ENCODE results near the gene CALM1.
A peak's percentile ranks its signal among the peaks of the same experiment; 100 is the strongest.

CALM1 gene

GRCh38 chr14:90398841-90399540 lies 2.2 kb downstream of the CALM1 start:
- peaks cover 33% of the 10 kb centered on the region for H3K36me3 ChIP-seq (ENCODE audit: insufficient read depth, low read length)
- no peaks in the 10 kb centered on the region for H3K27me3 ChIP-seq (ENCODE audit: insufficient read depth, low read length)
- peaks cover 13% of the 10 kb centered on the region for H3K4me1 ChIP-seq (ENCODE audit: control insufficient read depth, insufficient read depth, low read length, unreplicated experiment)
- peaks cover 56% of the 10 kb centered on the region for H3K79me2 ChIP-seq (ENCODE audit: control insufficient read depth, insufficient read depth, low read length, unreplicated experiment)
- H2AFZ ChIP-seq (ENCODE audit: low read length, unreplicated experiment), result no peak overlapping the region
- H3K4me3 ChIP-seq (ENCODE audit: low read depth, low read length), result peak overlapping the region; percentile 99
- no peak overlapping the region for H3K27ac ChIP-seq (ENCODE audit: low read depth, low read length)

- H3K27ac ChIP-seq (ENCODE audit: low read depth, low read length), result peak overlapping the region; percentile 29
- H3K27me3 ChIP-seq (ENCODE audit: insufficient read depth, low read length), result no peaks in the 10 kb centered on the region
- H3K79me2 ChIP-seq (ENCODE audit: control insufficient read depth, insufficient read depth, low read length, unreplicated experiment), result peaks cover 60% of the 10 kb centered on the region
- H2AFZ ChIP-seq (ENCODE audit: low read length, unreplicated experiment), result no peak overlapping the region
- H3K4me3 ChIP-seq (ENCODE audit: low read depth, low read length), result peak overlapping the region; percentile 99
- peaks cover 13% of the 10 kb centered on the region for H3K4me1 ChIP-seq (ENCODE audit: control insufficient read depth, insufficient read depth, low read length, unreplicated experiment)
- H3K36me3 ChIP-seq (ENCODE audit: insufficient read depth, low read length), result peaks cover 41% of the 10 kb centered on the region
These were observed 3.0 kb downstream of the CALM1 start for GRCh38 chr14:90399541-90400444.

DNA sequence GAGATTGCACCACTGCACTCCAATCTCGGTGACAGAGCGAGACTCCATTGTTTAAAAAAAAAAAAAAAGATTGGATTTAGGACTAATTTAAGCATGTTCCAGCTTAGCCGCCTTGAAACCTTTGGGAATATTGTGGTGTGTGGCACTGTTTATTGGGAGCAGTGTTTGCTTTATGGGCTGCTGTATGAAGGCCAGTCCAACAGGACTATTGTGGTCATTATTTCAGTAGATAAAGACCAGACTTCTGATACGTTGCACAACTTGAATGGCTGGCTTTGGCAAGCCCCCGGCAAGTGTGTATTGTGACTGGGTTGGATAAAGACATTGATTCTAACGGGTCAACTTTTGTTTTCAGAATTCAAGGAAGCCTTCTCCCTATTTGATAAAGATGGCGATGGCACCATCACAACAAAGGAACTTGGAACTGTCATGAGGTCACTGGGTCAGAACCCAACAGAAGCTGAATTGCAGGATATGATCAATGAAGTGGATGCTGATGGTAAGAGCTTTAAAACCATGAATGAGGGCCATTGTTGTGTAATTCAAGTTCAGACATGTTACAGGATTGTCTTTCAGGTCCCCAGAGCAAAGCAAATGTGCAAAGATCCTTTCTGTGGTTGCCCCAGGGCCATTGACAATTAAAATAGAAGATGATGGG lies 4.2 kb downstream of the CALM1 start:
- Histone ChIP-seq H3K36me3 (ENCODE audit: insufficient read depth, low read length) (peaks cover 52% of the 10 kb centered on the region), H2AFZ (ENCODE audit: low read length, unreplicated experiment) (no peak overlapping the region), H3K27ac (ENCODE audit: low read depth, low read length) (no peak overlapping the region), H3K27me3 (ENCODE audit: insufficient read depth, low read length) (no peaks in the 10 kb centered on the region), H3K4me3 (ENCODE audit: low read depth, low read length) (no peak overlapping the region), H3K4me1 (ENCODE audit: control insufficient read depth, insufficient read depth, low read length, unreplicated experiment) (peaks cover 13% of the 10 kb centered on the region), H3K79me2 (ENCODE audit: control insufficient read depth, insufficient read depth, low read length, unreplicated experiment) (peaks cover 60% of the 10 kb centered on the region)

GRCh38 chr14:90402016-90402415 lies 5.2 kb downstream of the CALM1 start:
- Histone ChIP-seq H3K27me3 (ENCODE audit: insufficient read depth, low read length) (no peaks in the 10 kb centered on the region), H2AFZ (ENCODE audit: low read length, unreplicated experiment) (no peak overlapping the region), H3K4me1 (ENCODE audit: control insufficient read depth, insufficient read depth, low read length, unreplicated experiment) (peaks cover 13% of the 10 kb centered on the region), H3K36me3 (ENCODE audit: insufficient read depth, low read length) (peaks cover 52% of the 10 kb centered on the region), H3K4me3 (ENCODE audit: low read depth, low read length) (no peak overlapping the region), H3K79me2 (ENCODE audit: control insufficient read depth, insufficient read depth, low read length, unreplicated experiment) (peaks cover 58% of the 10 kb centered on the region), H3K27ac (ENCODE audit: low read depth, low read length) (no peak overlapping the region)

GRCh38 chr14:90403065-90403464 lies 6.2 kb downstream of the CALM1 start:
- H3K79me2 ChIP-seq (ENCODE audit: control insufficient read depth, insufficient read depth, low read length, unreplicated experiment), result peaks cover 53% of the 10 kb centered on the region
- H2AFZ ChIP-seq (ENCODE audit: low read length, unreplicated experiment), result no peak overlapping the region
- no peak overlapping the region for H3K27ac ChIP-seq (ENCODE audit: low read depth, low read length)
- H3K4me3 ChIP-seq (ENCODE audit: low read depth, low read length), result no peak overlapping the region
- peaks cover 52% of the 10 kb centered on the region for H3K36me3 ChIP-seq (ENCODE audit: insufficient read depth, low read length)
- peaks cover 13% of the 10 kb centered on the region for H3K4me1 ChIP-seq (ENCODE audit: control insufficient read depth, insufficient read depth, low read length, unreplicated experiment)
- H3K27me3 ChIP-seq (ENCODE audit: insufficient read depth, low read length), result no peaks in the 10 kb centered on the region

GRCh38 chr14:90405101-90405500 lies 8.3 kb downstream of the CALM1 start:
- H3K4me1 ChIP-seq (ENCODE audit: control insufficient read depth, insufficient read depth, low read length, unreplicated experiment), result peaks cover 28% of the 10 kb centered on the region
- no peaks in the 10 kb centered on the region for H3K27me3 ChIP-seq (ENCODE audit: insufficient read depth, low read length)
- no peak overlapping the region for H3K27ac ChIP-seq (ENCODE audit: low read depth, low read length)
- H3K4me3 ChIP-seq (ENCODE audit: low read depth, low read length), result no peak overlapping the region
- no peak overlapping the region for H2AFZ ChIP-seq (ENCODE audit: low read length, unreplicated experiment)
- H3K36me3 ChIP-seq (ENCODE audit: insufficient read depth, low read length), result peaks cover 52% of the 10 kb centered on the region
- peaks cover 33% of the 10 kb centered on the region for H3K79me2 ChIP-seq (ENCODE audit: control insufficient read depth, insufficient read depth, low read length, unreplicated experiment)

- no peak overlapping the region for H3K27ac ChIP-seq (ENCODE audit: low read depth, low read length)
- no peak overlapping the region for H3K4me3 ChIP-seq (ENCODE audit: low read depth, low read length)
- H3K27me3 ChIP-seq (ENCODE audit: insufficient read depth, low read length), result no peaks in the 10 kb centered on the region
- peaks cover 47% of the 10 kb centered on the region for H3K36me3 ChIP-seq (ENCODE audit: insufficient read depth, low read length)
- peaks cover 27% of the 10 kb centered on the region for H3K79me2 ChIP-seq (ENCODE audit: control insufficient read depth, insufficient read depth, low read length, unreplicated experiment)
- H2AFZ ChIP-seq (ENCODE audit: low read length, unreplicated experiment), result no peak overlapping the region
- peaks cover 26% of the 10 kb centered on the region for H3K4me1 ChIP-seq (ENCODE audit: control insufficient read depth, insufficient read depth, low read length, unreplicated experiment)
These were observed 8.9 kb downstream of the CALM1 start for GRCh38 chr14:90405755-90406154.

GRCh38 chr14:90406384-90406798 lies 9.6 kb downstream of the CALM1 start:
- H3K4me3 ChIP-seq (ENCODE audit: low read depth, low read length), result no peak overlapping the region
- H3K27me3 ChIP-seq (ENCODE audit: insufficient read depth, low read length), result no peaks in the 10 kb centered on the region
- H3K79me2 ChIP-seq (ENCODE audit: control insufficient read depth, insufficient read depth, low read length, unreplicated experiment), result peaks cover 20% of the 10 kb centered on the region
- H2AFZ ChIP-seq (ENCODE audit: low read length, unreplicated experiment), result no peak overlapping the region
- H3K36me3 ChIP-seq (ENCODE audit: insufficient read depth, low read length), result peaks cover 41% of the 10 kb centered on the region
- H3K27ac ChIP-seq (ENCODE audit: low read depth, low read length), result no peak overlapping the region
- peaks cover 23% of the 10 kb centered on the region for H3K4me1 ChIP-seq (ENCODE audit: control insufficient read depth, insufficient read depth, low read length, unreplicated experiment)

DNA sequence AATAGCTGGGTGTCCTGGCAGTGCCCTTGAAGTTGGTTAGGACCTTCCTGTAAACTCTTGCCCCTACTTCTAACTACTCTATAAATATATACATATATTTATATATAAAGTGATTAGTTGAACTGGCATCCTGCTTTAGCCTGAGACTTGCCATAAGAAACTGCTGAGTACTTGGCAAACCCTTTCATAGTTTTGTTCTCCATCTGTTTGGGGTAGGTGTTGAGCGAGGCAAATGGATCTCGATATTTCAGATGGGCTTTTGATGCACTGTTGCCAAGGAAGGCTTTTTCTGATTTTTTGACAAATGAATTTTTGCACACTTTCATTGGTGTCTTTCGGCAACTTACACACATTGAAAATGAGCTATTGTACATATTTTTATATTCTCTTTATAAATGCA lies 10.4 kb downstream of the CALM1 start:
- Histone ChIP-seq H3K4me1 (ENCODE audit: control insufficient read depth, insufficient read depth, low read length, unreplicated experiment) (peaks cover 23% of the 10 kb centered on the region), H3K4me3 (ENCODE audit: low read depth, low read length) (no peak overlapping the region), H3K79me2 (ENCODE audit: control insufficient read depth, insufficient read depth, low read length, unreplicated experiment) (peaks cover 13% of the 10 kb centered on the region), H3K27me3 (ENCODE audit: insufficient read depth, low read length) (no peaks in the 10 kb centered on the region), H2AFZ (ENCODE audit: low read length, unreplicated experiment) (no peak overlapping the region), H3K36me3 (ENCODE audit: insufficient read depth, low read length) (peaks cover 36% of the 10 kb centered on the region), H3K27ac (ENCODE audit: low read depth, low read length) (no peak overlapping the region)

- Histone ChIP-seq H2AFZ (ENCODE audit: low read length, unreplicated experiment) (peak overlapping the region; percentile 6), H3K36me3 (ENCODE audit: insufficient read depth, low read length) (peaks cover 21% of the 10 kb centered on the region), H3K4me1 (ENCODE audit: control insufficient read depth, insufficient read depth, low read length, unreplicated experiment) (peaks cover 23% of the 10 kb centered on the region), H3K27me3 (ENCODE audit: insufficient read depth, low read length) (no peaks in the 10 kb centered on the region), H3K79me2 (ENCODE audit: control insufficient read depth, insufficient read depth, low read length, unreplicated experiment) (peaks cover 3% of the 10 kb centered on the region), H3K4me3 (ENCODE audit: low read depth, low read length) (no peak overlapping the region), H3K27ac (ENCODE audit: low read depth, low read length) (peak overlapping the region; percentile 84)
These were observed 11.9 kb downstream of the CALM1 start for GRCh38 chr14:90408713-90409112.

All from ACC112 (cell line).